Iris pigment epithelial cell (primary cell): ENCODE measurements around the gene PAX3.
"Not testable (repeated sequence)": the region's sequence is repeated elsewhere in the genome, so short reads cannot be mapped to it uniquely, and the experiment has no call there.

Experiments
- DNase-seq: peaks from one replicate; pipeline ENCODE4 v3.0.0-alpha.2; 2011; ENCODE audit warnings: low read depth

The PAX3 gene

DNA sequence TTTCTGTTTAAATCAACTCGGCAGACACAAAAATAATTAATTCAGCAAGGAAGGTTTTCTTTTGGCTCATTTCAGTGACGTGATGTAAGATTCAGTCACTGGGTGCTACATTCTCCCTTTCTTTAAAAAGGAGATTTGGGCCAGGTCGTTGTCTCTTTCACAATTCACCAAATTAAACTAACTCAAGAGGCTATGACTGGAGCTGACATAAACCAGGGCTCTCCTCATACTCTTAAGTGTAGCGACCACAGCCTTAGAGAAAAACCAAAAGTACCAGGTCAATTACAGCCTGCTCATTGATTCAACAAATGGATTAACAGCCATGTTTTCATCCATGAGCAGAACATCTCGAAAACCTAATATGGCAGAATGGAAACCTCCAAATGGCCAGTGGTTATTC, 85.7 kb downstream of the PAX3 start:
- no peak for DNase-seq

DNA sequence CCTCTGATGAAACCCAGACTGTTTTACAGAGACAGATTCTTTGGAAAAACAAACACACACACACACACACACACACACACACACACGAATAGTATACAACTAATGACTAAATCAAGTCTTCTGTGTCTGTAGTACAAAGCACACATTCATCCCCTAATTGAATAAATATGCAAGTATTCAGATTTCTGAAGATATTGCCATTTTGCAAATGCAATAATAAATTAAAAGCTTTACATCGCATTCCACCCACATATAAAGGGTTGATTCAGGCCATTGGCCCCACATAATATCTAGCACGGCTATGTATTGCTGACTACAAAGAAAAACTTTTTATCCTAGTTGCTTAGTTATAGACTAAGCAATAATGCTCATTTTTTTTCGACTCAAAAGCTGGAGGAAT, 86.2 kb downstream of the PAX3 start:
- DNase-seq, result no peak

DNA sequence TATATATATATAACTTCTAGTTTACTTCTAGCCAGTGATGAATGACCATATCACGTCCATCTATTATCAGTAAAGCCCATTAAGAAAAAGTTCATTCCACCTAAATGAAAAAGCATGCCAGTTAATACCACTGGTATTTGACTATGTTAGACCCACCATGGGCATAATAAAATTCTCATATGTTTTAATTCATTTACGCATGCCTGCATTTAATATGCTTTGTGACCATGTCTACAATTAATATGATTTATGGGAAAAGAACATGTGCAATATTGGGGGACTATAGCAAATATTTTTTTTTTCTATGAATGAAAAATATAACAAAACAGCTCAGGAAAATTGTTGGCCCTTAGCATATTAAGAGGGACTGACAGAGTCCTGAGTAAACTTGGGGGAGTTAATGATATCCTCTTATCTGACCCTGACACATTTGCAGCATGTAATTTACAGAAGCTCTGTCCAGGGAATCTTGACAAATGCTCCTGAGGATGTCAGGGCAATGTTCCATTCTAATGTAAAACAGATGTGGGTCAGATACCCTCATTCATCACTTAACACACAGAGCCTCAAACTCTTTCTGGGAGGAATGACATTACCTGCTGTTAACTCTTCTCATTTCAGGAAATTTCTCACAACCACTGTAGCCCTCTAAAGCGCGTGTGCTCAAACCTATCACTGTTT, 90.6 kb downstream of the PAX3 start:
- no peak for DNase-seq

DNA sequence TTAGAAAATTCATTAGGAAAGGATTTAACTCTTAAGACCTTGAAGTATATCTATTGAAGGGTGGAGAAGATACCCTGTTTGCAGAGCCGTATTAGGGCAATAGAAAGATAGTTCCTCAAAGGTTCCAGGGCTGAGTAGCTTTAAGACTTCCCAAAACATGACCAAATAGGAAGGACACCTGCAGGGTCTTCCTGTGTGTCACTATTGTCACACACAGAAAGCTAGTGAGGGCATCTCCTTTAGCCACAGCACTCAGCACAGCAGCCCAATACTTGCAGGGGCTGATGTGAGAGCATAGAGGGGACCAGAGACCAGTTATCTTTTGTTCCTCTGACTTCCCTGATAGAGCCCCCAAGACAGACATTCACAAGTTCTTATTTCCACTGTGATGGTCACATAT, 93.7 kb downstream of the PAX3 start:
- DNase-seq, result no peak

DNA sequence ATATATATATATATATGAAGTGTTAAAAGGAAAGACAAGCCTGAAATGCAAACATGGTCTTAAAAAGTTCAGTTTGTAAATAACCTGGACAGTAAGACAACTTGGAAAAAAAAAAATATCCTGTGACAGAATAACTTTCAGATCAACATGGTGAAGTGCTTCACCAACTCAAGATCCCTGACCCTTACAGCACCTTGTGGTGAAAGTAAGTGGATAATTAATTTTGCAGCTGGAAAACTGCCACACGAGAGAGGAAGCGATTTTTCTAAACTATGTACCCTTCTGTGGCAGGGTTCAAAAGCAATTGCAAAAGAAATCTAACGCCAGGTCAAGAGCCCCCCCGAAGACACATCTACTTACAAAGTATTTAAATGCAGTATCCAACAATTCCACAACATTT, 95.8 kb downstream of the PAX3 start:
- DNase-seq, result no peak

DNA sequence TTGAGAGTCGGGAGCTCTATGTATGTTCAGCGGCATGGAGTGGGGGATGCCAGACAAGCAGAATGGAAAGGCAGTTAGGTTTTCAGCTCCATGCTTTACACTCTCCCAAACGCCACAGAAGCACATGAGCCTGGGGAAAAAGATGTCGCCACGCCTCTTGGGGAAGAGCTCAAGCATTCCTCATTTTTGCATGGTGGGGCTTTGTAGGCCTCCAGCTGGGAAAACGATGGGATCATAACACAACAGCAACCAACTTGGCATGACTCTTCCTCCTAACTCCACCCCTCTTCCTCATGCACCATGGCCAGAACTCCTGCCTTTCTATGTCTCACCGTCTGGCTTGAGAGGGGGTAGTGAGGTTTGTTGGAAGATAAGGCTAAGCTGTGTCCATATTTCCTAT, 102.6 kb downstream of the PAX3 start:
- DNase-seq, result no peak

DNA sequence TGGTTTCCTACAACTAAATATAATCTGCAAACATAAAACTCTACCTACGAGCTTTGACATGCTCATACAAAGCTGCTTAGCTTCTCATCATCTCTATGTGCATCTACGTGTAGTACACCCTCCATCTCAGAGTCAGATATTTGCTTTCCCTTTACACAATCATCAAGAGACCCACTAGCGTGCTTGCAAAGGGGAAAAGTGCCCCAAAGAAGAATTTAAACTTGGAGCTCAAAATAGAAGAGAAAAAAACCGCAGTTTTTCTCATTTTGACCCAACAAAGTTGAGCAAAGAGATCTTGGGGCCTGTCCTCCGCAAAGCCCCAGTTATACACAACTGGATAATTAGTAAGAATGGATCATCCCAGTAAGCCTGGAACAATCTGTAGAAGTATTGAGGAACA, 104.1 kb downstream of the PAX3 start:
- no peak for DNase-seq

DNA sequence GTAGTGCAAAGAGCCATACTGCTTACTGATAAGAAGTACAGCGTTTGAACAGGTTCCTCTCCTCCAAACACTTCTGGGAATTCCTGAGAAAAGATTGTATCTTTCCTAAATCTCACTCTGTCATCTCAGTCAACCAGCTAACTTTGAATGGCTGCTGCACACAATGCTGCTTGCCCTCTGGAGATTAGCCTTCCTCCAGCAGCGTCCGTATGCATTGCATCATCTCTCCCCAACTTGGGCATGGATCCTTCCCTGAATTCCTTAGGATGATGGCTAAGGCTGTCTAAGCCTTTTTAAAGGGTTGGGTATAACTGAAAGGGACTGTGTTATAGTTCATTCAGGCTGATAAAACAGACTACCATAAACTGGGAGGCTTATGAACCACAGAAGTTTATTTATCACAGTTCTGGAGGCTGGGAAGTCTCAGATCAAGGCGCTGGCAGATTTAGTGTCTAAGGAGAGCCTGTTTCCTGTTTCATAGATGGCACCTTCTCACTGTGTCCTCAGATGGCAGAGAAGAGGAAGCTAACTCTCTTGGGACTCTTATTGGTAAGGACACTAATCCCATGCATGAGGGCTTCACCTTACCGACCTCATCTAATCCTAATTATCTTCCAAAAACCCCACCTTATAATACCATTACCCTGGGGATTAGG, 105.3 kb downstream of the PAX3 start:
- DNase-seq, result no peak

DNA sequence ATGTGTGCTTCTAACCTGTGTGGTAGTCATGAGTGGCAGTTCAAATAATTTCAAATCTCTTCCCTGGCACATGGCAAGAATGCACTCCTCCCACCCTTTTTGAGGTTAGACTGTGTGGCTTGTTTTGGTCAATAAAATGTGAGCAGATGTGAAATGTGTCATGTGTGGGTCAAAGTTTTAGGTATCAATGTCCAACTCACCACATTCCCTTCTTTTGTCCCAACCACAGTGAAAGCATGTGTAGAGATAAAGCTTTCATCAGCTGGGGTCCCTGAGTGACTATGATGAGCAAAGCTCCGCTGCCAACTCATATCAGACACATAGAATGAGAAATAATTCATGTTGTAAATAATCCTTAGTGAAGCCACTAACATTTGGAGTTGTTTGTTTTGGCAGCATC, 118.2 kb downstream of the PAX3 start:
- no peak for DNase-seq

DNA sequence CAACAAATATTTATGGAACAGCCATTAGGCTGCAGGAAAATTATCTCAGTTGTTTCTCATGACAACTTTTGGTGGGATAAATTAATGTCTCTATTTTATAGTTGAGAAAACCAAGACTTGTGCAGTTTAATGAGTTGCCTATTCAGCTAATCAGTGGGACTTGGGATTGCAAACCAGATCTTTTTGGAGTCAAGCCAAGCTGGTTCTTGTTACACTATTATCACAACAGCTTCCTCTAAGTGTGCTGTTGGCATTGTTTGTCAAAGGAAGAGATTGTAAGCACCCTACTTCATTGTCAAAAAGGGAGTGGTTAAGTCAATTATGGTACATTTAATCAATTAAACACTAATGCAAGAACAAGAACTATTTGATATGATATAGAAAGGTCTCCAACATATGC, 119.2 kb downstream of the PAX3 start:
- DNase-seq, result no peak

DNA sequence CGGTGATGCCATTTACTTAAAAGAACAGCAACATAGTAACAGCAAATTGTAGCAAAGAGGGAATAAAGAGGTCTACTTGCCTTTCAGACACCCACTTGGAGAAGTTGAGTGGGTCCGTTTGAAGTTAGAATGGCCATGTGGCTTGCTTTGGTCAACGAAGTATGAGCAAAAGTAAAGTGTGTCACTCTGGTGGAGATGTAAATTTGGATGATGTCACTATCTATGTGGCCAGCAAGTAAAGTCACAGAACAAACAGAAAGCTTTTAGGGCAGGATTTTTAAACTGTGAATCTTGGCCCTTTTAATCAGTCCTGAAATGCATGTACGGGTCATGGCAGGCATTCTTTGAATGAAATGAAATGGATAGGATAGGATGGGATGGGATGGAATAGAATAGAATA, 120.3 kb downstream of the PAX3 start:
- no peak for DNase-seq

DNA sequence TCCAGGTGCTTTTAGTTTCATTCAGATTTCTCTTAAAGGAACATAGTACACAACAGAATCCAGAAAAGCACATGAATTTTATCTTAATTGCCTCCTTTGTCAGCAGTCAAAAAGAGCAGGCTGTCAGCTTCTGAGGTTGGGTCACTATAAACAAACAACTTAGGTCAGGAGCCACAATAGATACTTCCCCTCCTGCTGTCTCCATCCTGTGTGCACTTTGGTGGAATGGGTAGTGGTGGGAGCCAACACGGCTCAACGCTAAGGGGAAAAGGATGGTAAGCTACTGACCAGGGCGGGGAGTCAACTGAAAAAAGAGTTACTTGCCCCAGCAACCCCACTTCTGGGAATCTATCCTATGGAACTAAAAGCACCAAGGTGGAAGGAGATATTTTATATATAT, 121.9 kb downstream of the PAX3 start:
- no peak for DNase-seq

DNA sequence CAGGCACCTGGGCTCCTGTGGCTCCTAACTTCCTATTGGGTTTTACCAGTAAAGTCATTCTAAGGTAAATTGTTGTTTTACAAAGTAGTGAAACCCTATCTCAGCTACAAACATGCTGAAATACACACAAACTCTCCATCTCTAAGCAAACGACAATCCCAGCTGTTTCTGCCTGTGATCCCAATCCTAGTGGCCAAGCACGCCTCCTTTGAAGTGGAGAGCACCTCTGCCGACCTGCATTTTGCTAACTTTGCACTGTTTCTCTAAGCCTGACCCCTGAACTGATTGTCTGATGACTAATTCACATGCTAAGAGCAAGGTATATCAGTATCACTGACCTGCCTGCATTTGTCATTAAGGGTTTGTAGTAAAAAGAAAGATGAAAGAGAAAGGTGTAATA, 124.3 kb downstream of the PAX3 start:
- DNase-seq, result no peak

DNA sequence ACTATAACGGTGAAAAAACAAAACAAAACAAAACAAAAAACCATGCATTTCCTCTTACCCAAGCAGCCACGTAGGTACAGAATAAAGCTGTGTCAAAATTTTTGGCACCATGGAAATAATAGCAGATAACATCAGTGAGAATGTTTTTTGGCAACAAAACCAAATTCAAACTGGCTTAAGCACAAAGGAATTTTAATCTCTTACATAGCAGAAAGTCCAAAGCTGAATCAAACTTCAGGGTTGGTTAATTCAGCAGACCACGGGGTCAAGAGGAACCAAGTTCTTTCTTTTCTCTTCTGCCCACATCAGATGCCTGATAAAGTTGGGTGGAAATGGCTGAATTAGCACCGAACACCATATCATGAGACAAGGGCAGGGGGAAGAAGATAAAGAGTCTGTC, 129.5 kb downstream of the PAX3 start:
- peak; percentile 14 for DNase-seq

DNA sequence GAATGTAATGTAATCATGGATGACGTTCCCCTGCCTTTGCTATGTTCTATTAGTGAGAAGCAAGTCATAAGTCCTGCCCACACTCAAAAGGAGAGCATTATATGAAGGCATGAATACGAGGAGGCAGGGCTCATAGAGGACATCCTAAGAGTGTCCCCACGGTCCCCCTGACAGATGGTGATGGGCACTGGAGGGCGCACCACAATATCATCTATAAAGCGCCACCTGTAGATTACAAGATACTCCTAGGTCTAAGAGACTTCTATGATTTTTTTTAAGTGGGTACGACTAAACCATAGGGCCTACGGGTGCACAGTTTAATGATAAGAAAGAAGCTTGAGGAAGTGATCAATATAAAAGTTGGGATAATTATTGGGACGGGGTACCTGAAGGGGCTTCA, 131.0 kb downstream of the PAX3 start:
- DNase-seq, result no peak

DNA sequence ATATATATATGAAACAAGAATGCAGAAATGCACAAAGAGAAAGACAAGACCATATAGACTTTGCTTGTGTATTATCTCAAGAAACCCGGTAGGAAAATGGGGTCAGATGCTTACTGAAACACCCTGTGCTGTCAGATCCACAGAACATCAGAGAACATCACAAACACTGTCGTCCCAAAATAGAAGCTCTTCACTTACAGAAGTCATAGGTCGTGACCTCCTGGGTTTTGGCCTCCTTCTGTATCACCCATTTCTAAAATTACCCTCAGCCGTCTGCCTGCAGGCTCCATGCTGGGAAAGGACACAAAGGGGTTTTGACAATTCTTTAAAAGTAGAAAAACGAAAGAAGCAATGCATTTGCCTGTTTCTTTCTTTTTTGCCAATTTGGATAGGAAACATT, 137.9 kb downstream of the PAX3 start:
- DNase-seq, result no peak

DNA sequence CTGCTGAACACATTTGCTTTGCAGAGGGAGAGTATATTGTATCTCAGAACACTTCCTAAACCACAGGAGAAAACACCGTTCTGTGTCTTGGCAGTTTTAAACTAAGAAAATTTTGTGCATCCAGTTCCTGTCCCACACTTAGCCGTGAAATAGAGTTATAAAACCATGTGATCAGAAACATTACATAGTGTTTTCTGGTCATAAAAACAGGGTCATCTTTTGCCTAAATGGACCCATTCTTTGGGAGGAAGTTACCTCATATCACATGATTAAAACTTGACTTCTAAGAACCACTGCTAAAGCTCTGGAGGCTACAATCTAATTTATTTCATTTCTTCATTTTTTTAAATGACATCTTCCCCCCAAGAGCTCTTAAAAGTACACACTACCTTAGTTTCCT, 138.7 kb downstream of the PAX3 start:
- DNase-seq, result no peak

DNA sequence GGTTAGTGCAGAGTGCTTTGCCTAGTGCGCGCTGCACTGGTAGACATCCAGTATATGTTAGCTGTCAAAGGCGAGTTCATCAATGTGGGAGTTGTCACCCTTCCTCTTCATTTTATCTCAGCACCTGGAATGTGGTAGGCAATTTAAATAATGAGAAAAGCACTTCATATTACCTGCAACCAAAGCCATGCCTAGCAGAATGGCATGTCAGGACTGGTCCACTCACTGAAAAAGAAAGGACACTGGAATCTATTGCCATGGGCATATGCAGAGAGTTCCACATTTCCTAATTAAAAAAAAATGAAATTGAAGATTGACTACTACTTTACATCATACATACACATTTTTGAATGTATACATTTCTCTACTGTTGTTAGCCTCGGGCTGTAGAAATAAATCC, 139.6 kb downstream of the PAX3 start:
- no peak for DNase-seq

DNA sequence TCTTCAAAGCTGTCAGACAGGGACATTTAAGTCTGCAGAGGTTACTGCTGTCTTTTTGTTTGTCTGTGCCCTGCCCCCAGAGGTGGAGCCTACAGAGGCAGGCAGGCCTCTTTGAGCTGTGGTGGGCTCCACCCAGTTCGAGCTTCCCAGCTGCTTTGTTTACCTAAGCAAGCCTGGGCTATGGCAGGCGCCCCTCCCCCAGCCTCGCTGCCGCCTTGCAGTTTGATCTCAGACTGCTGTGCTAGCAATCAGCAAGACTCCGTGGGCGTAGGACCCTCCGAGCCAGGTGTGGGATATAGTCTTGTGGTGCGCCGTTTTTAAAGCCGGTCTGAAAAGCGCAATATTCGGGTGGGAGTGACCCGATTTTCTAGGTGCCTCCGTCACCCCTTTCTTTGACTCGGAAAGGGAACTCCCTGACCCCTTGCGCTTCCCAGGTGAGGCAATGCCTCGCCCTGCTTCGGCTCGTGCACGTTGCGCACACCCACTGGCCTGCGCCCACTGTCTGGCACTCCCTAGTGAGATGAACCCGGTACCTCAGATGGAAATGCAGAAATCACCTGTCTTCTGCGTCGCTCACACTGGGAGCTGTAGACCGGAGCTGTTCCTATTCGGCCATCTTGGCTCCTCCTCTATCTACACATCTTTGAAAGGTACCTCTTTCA, 143.7 kb downstream of the PAX3 start:
- not testable (repeated sequence) for DNase-seq
